ENCODE data around the gene NEDD4L.

DNA sequence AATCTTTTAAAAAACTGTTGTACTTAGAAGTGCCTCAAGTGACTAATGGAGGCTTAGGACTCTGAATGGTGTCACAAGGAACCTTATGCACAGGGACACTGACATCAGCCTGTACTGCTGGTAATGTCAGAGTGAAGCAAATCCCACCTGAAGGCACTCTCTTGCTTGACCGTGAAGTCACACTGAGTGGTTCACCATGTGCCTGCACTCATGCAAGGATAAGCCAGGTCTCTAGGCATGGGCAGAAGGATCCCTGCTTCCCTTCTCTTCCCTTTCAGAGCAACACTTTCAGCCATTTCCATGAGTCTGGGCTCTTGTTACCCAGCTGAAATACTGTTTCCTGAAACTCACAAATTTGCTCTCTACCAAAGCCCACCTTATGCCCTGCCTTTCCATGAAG is 123.0 kb downstream of the NEDD4L start:
- TF ChIP-seq TCF7L2 (IDR thresholded peaks at IDR 0.05; ENCODE audit: low read depth, low read length) (no peak), POLR2AphosphoS5 (IDR thresholded peaks at IDR 0.05; ENCODE audit: low read depth, low read length) (no peak)
- TF ChIP-seq, protein P1, sequence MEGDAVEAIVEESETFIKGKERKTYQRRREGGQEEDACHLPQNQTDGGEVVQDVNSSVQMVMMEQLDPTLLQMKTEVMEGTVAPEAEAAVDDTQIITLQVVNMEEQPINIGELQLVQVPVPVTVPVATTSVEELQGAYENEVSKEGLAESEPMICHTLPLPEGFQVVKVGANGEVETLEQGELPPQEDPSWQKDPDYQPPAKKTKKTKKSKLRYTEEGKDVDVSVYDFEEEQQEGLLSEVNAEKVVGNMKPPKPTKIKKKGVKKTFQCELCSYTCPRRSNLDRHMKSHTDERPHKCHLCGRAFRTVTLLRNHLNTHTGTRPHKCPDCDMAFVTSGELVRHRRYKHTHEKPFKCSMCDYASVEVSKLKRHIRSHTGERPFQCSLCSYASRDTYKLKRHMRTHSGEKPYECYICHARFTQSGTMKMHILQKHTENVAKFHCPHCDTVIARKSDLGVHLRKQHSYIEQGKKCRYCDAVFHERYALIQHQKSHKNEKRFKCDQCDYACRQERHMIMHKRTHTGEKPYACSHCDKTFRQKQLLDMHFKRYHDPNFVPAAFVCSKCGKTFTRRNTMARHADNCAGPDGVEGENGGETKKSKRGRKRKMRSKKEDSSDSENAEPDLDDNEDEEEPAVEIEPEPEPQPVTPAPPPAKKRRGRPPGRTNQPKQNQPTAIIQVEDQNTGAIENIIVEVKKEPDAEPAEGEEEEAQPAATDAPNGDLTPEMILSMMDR (IDR thresholded peaks at IDR 0.05) = no peak
- TF ChIP-seq, protein P2, sequence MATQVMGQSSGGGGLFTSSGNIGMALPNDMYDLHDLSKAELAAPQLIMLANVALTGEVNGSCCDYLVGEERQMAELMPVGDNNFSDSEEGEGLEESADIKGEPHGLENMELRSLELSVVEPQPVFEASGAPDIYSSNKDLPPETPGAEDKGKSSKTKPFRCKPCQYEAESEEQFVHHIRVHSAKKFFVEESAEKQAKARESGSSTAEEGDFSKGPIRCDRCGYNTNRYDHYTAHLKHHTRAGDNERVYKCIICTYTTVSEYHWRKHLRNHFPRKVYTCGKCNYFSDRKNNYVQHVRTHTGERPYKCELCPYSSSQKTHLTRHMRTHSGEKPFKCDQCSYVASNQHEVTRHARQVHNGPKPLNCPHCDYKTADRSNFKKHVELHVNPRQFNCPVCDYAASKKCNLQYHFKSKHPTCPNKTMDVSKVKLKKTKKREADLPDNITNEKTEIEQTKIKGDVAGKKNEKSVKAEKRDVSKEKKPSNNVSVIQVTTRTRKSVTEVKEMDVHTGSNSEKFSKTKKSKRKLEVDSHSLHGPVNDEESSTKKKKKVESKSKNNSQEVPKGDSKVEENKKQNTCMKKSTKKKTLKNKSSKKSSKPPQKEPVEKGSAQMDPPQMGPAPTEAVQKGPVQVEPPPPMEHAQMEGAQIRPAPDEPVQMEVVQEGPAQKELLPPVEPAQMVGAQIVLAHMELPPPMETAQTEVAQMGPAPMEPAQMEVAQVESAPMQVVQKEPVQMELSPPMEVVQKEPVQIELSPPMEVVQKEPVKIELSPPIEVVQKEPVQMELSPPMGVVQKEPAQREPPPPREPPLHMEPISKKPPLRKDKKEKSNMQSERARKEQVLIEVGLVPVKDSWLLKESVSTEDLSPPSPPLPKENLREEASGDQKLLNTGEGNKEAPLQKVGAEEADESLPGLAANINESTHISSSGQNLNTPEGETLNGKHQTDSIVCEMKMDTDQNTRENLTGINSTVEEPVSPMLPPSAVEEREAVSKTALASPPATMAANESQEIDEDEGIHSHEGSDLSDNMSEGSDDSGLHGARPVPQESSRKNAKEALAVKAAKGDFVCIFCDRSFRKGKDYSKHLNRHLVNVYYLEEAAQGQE (IDR thresholded peaks at IDR 0.05; ENCODE audit: insufficient read depth in 1 of 2, low read depth in 2 of 2, low read length in 1 of 2) = no peak
